Panc1 (cell line): ENCODE results near the gene CXCR6. TPM values are rescaled to one million over a fixed set of nuclear protein-coding genes. Genes with fewer than 3 reads are reported as not detected.

Experiments used
- ATAC-seq: fragments of 200-7000 bp; cut with Tn5 transposase; 2 replicates; pipeline ENCODE4 v1.9.1; 2020; ENCODE audit warnings: mild to moderate bottlenecking, moderate library complexity
- BruUV-seq: library from RNA; stranded (reverse); fragments of 400-500 nt; replicated peaks from 2 replicates; lab custom pipeline; 2021; lab: Mats Ljungman, UMichigan
- CTCF ChIA-PET: fragments of 300-600 bp; sonication (Branson Sonifier 250); formaldehyde crosslinking; loops from one replicate; lab custom pipeline; 2022; ENCODE audit warnings: antibody characterized with exemption; lab: Charles Lee
- POLR2A ChIA-PET: fragments of 300-600 bp; sonication (Branson Sonifier 250); formaldehyde crosslinking; loops from one replicate; lab custom pipeline; 2022; ENCODE audit warnings: antibody characterized with exemption; lab: Charles Lee
- DNase-seq: peaks from one replicate; pipeline ENCODE4 v3.0.0-alpha.2; 2010; ENCODE audit warnings: low read depth, low spot score
- H3K27ac ChIP-seq: 2 replicates; pipeline ENCODE4 v1.5.1; 2011; ENCODE audit warnings: mild to moderate bottlenecking, low read length, inconsistent platforms
- H3K27me3 ChIP-seq: fragments of 200-500 bp; sonication (Bioruptor generic); 2 replicates; pipeline ENCODE4 v1.6.0; 2014; ENCODE audit warnings: low read length, inconsistent platforms; ENCODE audit not compliant: control insufficient read depth, insufficient read depth
- H3K36me3 ChIP-seq: fragments of 200-500 bp; sonication (Bioruptor generic); 2 replicates; pipeline ENCODE4 v1.5.1; 2014; ENCODE audit warnings: inconsistent platforms, mild to moderate bottlenecking, low read length, moderate library complexity; ENCODE audit not compliant: control insufficient read depth, insufficient read depth
- H3K4me1 ChIP-seq: 2 replicates; pipeline ENCODE4 v1.5.1; 2011; ENCODE audit warnings: inconsistent platforms, mild to moderate bottlenecking, low read length, moderate library complexity; ENCODE audit not compliant: control insufficient read depth, insufficient read depth
- H3K4me3 ChIP-seq, 2 experiments: 2 replicates each; pipeline ENCODE4 v1.5.1; 2011 to 2012; ENCODE audit warnings: low read depth in 2 of 2, low read length in 2 of 2, mild to moderate bottlenecking in 2 of 2, inconsistent platforms in 1 of 2, moderate library complexity in 1 of 2
- H3K9me3 ChIP-seq: fragments of 200-500 bp; sonication (Bioruptor generic); 2 replicates; pipeline ENCODE4 v1.5.1; 2014; ENCODE audit warnings: low read depth, mild to moderate bottlenecking, inconsistent platforms, low read length, moderate library complexity; ENCODE audit not compliant: control insufficient read depth, insufficient read depth
- POLR2AphosphoS5 ChIP-seq: IDR thresholded peaks from 2 replicates; pipeline ENCODE4 v1.6.1; 2012; ENCODE audit warnings: mild to moderate bottlenecking, low read depth, low read length, moderate library complexity
- SIN3A ChIP-seq: IDR thresholded peaks from 2 replicates; pipeline ENCODE4 v1.6.1; 2012; ENCODE audit warnings: low read depth, mild to moderate bottlenecking, low read length, moderate library complexity, borderline replicate concordance; ENCODE audit not compliant: insufficient read depth
- TCF7L2 ChIP-seq: IDR thresholded peaks from 2 replicates; pipeline ENCODE4 v1.6.1; 2011; ENCODE audit warnings: mild to moderate bottlenecking, low read depth, low read length, inconsistent platforms
- in situ Hi-C: cut with HindIII; loops from 2 replicates; pipeline ENCODE4 v1.10.0; 2016; ENCODE audit warnings: low sequenced_read_pairs, low pct_unique_long_range_greater_than_20kb
- intact Hi-C: fragments of 100-400 bp; cut with micrococcal nuclease; formaldehyde crosslinking; loops from one replicate; pipeline ENCODE4 v1.10.0; 2022; ENCODE audit not compliant: unreplicated experiment
- total RNA-seq: library from RNA; stranded (reverse); gene quantifications from one replicate; pipeline ENCODE4 v1.2.1, GENCODE V29; 2021; ENCODE audit not compliant: unreplicated experiment
- TF ChIP-seq, protein P1 (sequence below), 2 experiments: IDR thresholded peaks; 2 replicates each; pipeline ENCODE4 v1.6.1; 2011 to 2012; ENCODE audit warnings: low read depth in 2 of 2, control low read depth in 1 of 2, low read length in 1 of 2, mild to moderate bottlenecking in 1 of 2, moderate library complexity in 1 of 2; ENCODE audit not compliant: insufficient read depth in 1 of 2
- TF ChIP-seq, protein P2 (sequence below): fragments of 450-650 bp; IDR thresholded peaks from 2 replicates; pipeline ENCODE4 v1.5.1; 2017; ENCODE audit warnings: mild to moderate bottlenecking

The CXCR6 gene
- total RNA-seq, 1 experiment from 2014 or later: not detected

DNA sequence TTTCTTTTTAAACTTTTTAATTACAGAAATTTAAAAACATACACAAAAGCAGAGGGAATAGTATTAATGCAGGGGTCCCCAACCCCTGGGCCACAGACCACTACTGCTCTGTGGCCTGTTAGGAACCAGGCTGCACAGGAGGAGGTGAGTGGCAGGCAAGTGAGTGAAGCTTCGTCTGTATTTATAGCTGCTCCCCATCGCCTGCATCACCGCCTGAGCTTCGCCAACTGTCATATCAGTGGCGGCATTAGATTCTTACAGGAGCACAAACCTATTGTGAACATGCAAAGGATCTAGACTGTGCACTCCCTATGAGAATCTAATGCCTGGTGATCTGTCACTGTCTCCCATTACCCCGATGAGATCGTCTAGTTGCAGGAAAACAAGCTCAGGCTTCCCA, 34.5 kb upstream of the CXCR6 start:
- CTCF ChIA-PET: no interaction called here
- H3K27ac ChIP-seq: no peak overlapping the region
- TF ChIP-seq TCF7L2 (no peak), SIN3A (no peak), POLR2AphosphoS5 (no peak)
- TF ChIP-seq, protein P1, sequence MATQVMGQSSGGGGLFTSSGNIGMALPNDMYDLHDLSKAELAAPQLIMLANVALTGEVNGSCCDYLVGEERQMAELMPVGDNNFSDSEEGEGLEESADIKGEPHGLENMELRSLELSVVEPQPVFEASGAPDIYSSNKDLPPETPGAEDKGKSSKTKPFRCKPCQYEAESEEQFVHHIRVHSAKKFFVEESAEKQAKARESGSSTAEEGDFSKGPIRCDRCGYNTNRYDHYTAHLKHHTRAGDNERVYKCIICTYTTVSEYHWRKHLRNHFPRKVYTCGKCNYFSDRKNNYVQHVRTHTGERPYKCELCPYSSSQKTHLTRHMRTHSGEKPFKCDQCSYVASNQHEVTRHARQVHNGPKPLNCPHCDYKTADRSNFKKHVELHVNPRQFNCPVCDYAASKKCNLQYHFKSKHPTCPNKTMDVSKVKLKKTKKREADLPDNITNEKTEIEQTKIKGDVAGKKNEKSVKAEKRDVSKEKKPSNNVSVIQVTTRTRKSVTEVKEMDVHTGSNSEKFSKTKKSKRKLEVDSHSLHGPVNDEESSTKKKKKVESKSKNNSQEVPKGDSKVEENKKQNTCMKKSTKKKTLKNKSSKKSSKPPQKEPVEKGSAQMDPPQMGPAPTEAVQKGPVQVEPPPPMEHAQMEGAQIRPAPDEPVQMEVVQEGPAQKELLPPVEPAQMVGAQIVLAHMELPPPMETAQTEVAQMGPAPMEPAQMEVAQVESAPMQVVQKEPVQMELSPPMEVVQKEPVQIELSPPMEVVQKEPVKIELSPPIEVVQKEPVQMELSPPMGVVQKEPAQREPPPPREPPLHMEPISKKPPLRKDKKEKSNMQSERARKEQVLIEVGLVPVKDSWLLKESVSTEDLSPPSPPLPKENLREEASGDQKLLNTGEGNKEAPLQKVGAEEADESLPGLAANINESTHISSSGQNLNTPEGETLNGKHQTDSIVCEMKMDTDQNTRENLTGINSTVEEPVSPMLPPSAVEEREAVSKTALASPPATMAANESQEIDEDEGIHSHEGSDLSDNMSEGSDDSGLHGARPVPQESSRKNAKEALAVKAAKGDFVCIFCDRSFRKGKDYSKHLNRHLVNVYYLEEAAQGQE (IDR thresholded peaks at IDR 0.05; ENCODE audit: insufficient read depth in 1 of 2, low read depth in 2 of 2, low read length in 1 of 2): no peak
- TF ChIP-seq, protein P2, sequence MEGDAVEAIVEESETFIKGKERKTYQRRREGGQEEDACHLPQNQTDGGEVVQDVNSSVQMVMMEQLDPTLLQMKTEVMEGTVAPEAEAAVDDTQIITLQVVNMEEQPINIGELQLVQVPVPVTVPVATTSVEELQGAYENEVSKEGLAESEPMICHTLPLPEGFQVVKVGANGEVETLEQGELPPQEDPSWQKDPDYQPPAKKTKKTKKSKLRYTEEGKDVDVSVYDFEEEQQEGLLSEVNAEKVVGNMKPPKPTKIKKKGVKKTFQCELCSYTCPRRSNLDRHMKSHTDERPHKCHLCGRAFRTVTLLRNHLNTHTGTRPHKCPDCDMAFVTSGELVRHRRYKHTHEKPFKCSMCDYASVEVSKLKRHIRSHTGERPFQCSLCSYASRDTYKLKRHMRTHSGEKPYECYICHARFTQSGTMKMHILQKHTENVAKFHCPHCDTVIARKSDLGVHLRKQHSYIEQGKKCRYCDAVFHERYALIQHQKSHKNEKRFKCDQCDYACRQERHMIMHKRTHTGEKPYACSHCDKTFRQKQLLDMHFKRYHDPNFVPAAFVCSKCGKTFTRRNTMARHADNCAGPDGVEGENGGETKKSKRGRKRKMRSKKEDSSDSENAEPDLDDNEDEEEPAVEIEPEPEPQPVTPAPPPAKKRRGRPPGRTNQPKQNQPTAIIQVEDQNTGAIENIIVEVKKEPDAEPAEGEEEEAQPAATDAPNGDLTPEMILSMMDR: no peak
- H3K27me3 ChIP-seq: no peaks in the 10 kb centered on the region
- no TSS peak for BruUV-seq
- no peaks in the 10 kb centered on the region for H3K9me3 ChIP-seq
- ATAC-seq: no peak
- POLR2A ChIA-PET: no interaction called here
- H3K4me3 ChIP-seq: no peak overlapping the region
- intact Hi-C loops: no loop called here
- H3K4me1 ChIP-seq: no peaks in the 10 kb centered on the region
- H3K36me3 ChIP-seq: no peaks in the 10 kb centered on the region
- in situ Hi-C loops: no loop called here
- no peak for DNase-seq

DNA sequence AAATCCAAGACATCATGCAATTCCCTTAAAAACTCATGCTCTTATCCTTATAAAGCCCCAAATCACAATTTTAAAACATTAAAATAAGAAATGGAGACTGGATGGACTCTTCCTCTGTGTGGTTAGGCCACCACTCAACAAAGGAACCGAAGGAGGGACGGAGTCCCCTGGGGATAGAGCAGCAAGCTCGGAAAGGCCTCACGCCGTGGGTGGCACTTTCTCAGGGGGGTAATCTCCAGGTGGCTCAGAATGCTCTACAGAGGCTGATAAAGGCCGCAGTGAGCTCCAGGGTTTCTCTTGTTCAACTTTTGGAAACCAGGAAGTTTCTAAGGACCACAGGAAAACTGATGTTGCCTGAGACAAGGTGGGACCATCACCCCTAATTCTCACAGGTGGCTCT, 33.7 kb upstream of the CXCR6 start:
- Histone ChIP-seq H3K27ac (no peak overlapping the region), H3K36me3 (no peaks in the 10 kb centered on the region), H3K4me1 (no peaks in the 10 kb centered on the region), H3K27me3 (no peaks in the 10 kb centered on the region), H3K9me3 (no peaks in the 10 kb centered on the region), H3K4me3 (no peak overlapping the region)
- no TSS peak for BruUV-seq
- ATAC-seq (no peak), DNase-seq (no peak)
- CTCF ChIA-PET: no interaction called here
- intact Hi-C loops (no loop called here), in situ Hi-C loops (no loop called here)
- POLR2A ChIA-PET: no interaction called here
- no peak for TF ChIP-seq TCF7L2
- TF ChIP-seq POLR2AphosphoS5: no peak
- TF ChIP-seq SIN3A: no peak
- TF ChIP-seq, protein P2: no peak
- TF ChIP-seq, protein P1 (IDR thresholded peaks at IDR 0.05; ENCODE audit: insufficient read depth in 1 of 2, low read depth in 2 of 2, low read length in 1 of 2): no peak
